ENCODE measurements around the gene PLCL1.

The PLCL1 gene

GRCh38 chr2:197954328-197954727 lies 149.9 kb downstream of the PLCL1 start:
- no peak for DNase-seq (ENCODE audit: low read depth)

GRCh38 chr2:197958592-197959150 lies 154.3 kb downstream of the PLCL1 start:
- DNase-seq (ENCODE audit: low read depth), result peak; percentile 41

- DNase-seq (ENCODE audit: low read depth), result no peak
These were observed 155.0 kb downstream of the PLCL1 start for GRCh38 chr2:197959383-197959782.

GRCh38 chr2:197960786-197961185 lies 156.4 kb downstream of the PLCL1 start:
- DNase-seq (ENCODE audit: low read depth), result no peak

- DNase-seq (ENCODE audit: low read depth), result no peak
These were observed 160.3 kb downstream of the PLCL1 start for GRCh38 chr2:197964720-197965119.

GRCh38 chr2:197965756-197966155 lies 161.4 kb downstream of the PLCL1 start:
- no peak for DNase-seq (ENCODE audit: low read depth)

- DNase-seq (ENCODE audit: low read depth), result peak; percentile 89
These were observed 165.0 kb downstream of the PLCL1 start for GRCh38 chr2:197969391-197969893.

- peak; percentile 85 for DNase-seq (ENCODE audit: low read depth)
These were observed 167.7 kb downstream of the PLCL1 start for GRCh38 chr2:197972061-197972460.

GRCh38 chr2:197972587-197972986 lies 168.2 kb downstream of the PLCL1 start:
- no peak for DNase-seq (ENCODE audit: low read depth)

GRCh38 chr2:197973772-197974171 lies 169.4 kb downstream of the PLCL1 start:
- no peak for DNase-seq (ENCODE audit: low read depth)

- DNase-seq (ENCODE audit: low read depth), result no peak
These were observed 171.6 kb downstream of the PLCL1 start for GRCh38 chr2:197975931-197976519.

- no peak for DNase-seq (ENCODE audit: low read depth)
These were observed 174.6 kb downstream of the PLCL1 start for GRCh38 chr2:197978971-197979370.

- no peak for DNase-seq (ENCODE audit: low read depth)
These were observed 178.2 kb downstream of the PLCL1 start for GRCh38 chr2:197982565-197982964.

- no peak for DNase-seq (ENCODE audit: low read depth)
These were observed 180.7 kb downstream of the PLCL1 start for GRCh38 chr2:197985029-197985638.

GRCh38 chr2:197986977-197987376 lies 182.6 kb downstream of the PLCL1 start:
- no peak for DNase-seq (ENCODE audit: low read depth)

- no peak for DNase-seq (ENCODE audit: low read depth)
These were observed 186.0 kb downstream of the PLCL1 start for GRCh38 chr2:197990356-197990755.

- DNase-seq (ENCODE audit: low read depth), result no peak
These were observed 188.2 kb downstream of the PLCL1 start for GRCh38 chr2:197992482-197993133.

GRCh38 chr2:197993363-197993762 lies 189.0 kb downstream of the PLCL1 start:
- DNase-seq (ENCODE audit: low read depth), result no peak

- DNase-seq (ENCODE audit: low read depth), result peak; percentile 22
These were observed 189.4 kb downstream of the PLCL1 start for GRCh38 chr2:197993830-197994229.

- DNase-seq (ENCODE audit: low read depth), result no peak
These were observed 190.4 kb downstream of the PLCL1 start for GRCh38 chr2:197994751-197995150.

GRCh38 chr2:197996583-197996982 lies 192.2 kb downstream of the PLCL1 start:
- DNase-seq (ENCODE audit: low read depth), result no peak

- no peak for DNase-seq (ENCODE audit: low read depth)
These were observed 192.7 kb downstream of the PLCL1 start for GRCh38 chr2:197997083-197997541.

- DNase-seq (ENCODE audit: low read depth), result no peak
These were observed 194.3 kb downstream of the PLCL1 start for GRCh38 chr2:197998702-197999101.

Data from amniotic epithelial cell (primary cell).